ENCODE results near the gene ANKRD33B. TPM values are rescaled to one million over a fixed set of nuclear protein-coding genes. Genes with fewer than 3 reads are reported as not detected.
"Not testable (repeated sequence)": the region's sequence is repeated elsewhere in the genome, so short reads cannot be mapped to it uniquely, and the experiment has no call there.

Gene ANKRD33B
- total RNA-seq, 1 donor from 2014 or later = 0.84 TPM

DNA sequence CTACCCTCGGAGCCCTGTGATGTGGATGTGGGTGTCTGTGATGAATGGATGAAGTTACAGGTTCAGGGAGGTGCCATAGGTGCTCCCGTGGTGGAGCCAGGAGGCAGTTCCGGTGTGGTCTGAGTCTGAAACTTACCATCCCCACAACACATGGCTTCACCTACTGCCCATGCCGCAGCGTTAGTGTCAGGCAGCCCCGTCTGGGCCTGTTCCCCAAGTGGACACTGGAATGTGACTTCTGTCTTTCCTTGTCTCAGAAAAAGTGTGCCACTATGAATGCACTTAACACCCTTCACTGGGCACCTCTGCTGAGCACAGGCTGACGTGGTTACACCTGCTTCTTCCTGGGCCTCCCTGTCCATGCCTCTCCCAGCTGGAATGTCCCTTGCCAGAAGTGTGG lies 8.6 kb downstream of the ANKRD33B start:
- Mint-ChIP-seq H3K4me3 (no peak overlapping the region), H3K36me3 (ENCODE audit: low read depth) (no peaks in the 10 kb centered on the region), H3K27me3 (ENCODE audit: low read depth) (peaks cover 18% of the 10 kb centered on the region), H3K9me3 (no peaks in the 10 kb centered on the region), H3K4me1 (peaks cover 5% of the 10 kb centered on the region), H3K27ac (ENCODE audit: unreplicated experiment) (no peak overlapping the region)
- TF ChIP-seq, protein P1, sequence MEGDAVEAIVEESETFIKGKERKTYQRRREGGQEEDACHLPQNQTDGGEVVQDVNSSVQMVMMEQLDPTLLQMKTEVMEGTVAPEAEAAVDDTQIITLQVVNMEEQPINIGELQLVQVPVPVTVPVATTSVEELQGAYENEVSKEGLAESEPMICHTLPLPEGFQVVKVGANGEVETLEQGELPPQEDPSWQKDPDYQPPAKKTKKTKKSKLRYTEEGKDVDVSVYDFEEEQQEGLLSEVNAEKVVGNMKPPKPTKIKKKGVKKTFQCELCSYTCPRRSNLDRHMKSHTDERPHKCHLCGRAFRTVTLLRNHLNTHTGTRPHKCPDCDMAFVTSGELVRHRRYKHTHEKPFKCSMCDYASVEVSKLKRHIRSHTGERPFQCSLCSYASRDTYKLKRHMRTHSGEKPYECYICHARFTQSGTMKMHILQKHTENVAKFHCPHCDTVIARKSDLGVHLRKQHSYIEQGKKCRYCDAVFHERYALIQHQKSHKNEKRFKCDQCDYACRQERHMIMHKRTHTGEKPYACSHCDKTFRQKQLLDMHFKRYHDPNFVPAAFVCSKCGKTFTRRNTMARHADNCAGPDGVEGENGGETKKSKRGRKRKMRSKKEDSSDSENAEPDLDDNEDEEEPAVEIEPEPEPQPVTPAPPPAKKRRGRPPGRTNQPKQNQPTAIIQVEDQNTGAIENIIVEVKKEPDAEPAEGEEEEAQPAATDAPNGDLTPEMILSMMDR (conservative IDR thresholded peaks at IDR 0.05) = no peak
- no peak for DNase-seq (ENCODE audit: low read depth, low spot score)

DNA sequence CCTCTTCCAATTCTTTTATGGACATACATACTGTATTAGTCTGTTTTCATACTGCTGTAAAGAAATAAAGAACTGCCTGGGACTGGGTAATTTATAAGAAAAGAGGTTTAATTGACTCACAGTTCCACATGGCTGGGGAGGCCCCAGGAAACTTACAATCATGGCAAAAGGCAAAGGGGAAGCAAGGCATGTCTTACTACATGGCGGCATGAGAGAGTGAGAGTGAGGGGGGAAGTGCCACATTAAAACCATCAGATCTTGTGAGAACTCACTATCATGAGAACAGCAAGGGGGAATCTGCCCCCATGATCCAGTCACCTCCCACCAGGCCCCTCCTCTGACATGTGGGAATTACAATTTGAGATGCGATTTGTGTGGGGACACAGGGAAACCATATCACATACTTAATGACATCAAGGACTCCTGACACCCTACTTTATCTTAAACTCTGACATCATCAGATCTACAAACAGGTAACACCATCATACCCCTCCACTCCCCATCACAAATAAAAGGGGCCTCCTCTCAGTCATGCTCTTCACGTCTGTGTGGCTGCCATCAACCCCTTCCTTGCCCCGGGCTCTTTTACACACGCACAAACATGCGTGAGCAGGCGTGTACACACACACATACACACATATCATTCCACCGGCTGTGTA lies 9.7 kb downstream of the ANKRD33B start:
- Mint-ChIP-seq H3K4me1 (peaks cover 5% of the 10 kb centered on the region), H3K36me3 (ENCODE audit: low read depth) (no peaks in the 10 kb centered on the region), H3K27ac (ENCODE audit: unreplicated experiment) (no peak overlapping the region), H3K4me3 (no peak overlapping the region), H3K27me3 (ENCODE audit: low read depth) (peaks cover 17% of the 10 kb centered on the region), H3K9me3 (no peaks in the 10 kb centered on the region)
- DNase-seq (ENCODE audit: low read depth, low spot score) = no peak
- TF ChIP-seq, protein P1 (conservative IDR thresholded peaks at IDR 0.05) = no peak

DNA sequence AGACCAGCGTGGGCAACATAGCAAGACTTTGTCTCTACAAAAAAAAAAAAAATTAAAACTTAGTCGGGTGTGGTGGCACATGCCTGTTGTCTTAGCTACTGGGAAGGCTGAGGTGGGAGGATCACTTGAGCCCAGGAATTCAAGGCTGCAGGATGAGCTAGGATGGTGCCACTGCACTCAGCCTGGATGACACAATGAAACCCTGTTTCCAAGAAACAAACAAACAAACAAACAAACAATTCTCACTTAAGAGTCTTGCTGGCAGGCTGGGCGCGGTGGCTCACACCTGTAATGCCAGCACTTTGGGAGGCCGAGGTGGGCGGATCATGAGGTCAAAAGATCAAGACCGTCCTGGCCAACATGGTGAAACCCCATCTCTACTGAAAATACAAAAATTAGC lies 11.0 kb downstream of the ANKRD33B start:
- H3K9me3 Mint-ChIP-seq; H3K36me3 Mint-ChIP-seq (ENCODE audit: low read depth); H3K4me1 Mint-ChIP-seq; H3K27ac Mint-ChIP-seq (ENCODE audit: unreplicated experiment); H3K4me3 Mint-ChIP-seq; DNase-seq (ENCODE audit: low read depth, low spot score): not testable (repeated sequence)
- H3K27me3 Mint-ChIP-seq (ENCODE audit: low read depth) = peaks cover 25% of the 10 kb centered on the region

DNA sequence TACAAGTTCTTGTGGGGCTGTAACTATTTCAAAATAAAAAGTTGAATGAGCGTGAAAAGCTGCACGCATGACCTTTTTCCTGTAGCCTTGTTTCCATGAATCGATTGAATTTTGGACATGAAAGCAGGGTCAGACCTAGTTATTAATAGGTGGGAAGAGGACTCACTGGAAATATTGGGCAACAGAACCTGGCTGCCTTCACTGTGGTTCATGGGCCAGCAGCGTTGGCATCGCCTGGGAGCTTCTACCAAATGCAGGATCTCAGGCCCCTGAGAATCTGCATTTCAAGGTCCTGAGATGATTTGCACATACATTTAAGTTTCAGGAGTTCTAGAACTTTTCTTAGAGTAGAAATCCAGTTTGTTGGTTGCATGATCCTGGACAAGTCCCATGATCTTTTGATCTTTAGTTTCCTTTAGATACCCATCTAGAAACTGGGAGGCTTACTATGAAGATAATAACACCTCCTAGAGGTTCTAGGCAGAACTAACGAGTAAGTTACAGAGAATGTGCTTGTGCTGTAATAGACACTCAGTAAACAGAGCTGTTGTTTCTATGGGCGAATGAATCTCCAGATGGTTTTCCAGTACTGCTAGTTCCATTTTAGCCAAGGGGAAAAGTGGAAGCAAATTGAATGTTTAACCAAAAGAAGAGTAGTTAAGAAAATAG lies 12.4 kb downstream of the ANKRD33B start:
- H3K9me3 Mint-ChIP-seq = no peaks in the 10 kb centered on the region
- H3K27ac Mint-ChIP-seq (ENCODE audit: unreplicated experiment) = no peak overlapping the region
- DNase-seq (ENCODE audit: low read depth, low spot score) = no peak
- TF ChIP-seq, protein P1 (conservative IDR thresholded peaks at IDR 0.05) = no peak
- H3K4me1 Mint-ChIP-seq = peaks cover 5% of the 10 kb centered on the region
- H3K4me3 Mint-ChIP-seq = no peak overlapping the region
- peaks cover 37% of the 10 kb centered on the region for H3K27me3 Mint-ChIP-seq (ENCODE audit: low read depth)
- H3K36me3 Mint-ChIP-seq (ENCODE audit: low read depth) = no peaks in the 10 kb centered on the region

DNA sequence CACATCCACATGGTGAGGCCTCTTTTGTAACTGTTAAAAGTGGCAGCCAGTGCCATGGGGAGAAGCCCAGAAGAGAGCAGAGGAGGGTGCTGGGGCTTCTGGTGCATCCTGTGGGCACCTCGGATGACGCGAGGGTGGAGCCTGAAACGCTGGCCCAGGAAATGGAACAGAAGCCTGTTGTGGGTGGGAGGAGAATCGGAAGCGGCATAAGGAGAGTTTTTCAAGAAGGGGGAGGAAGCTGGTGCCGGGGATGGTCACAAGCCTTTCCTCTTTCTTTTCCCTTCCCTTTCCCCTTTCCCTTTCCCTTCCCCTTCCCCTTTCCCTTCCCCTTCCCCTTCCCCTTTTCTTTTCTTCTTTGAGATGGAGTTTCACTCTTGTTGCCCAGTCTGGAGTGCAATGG lies 12.9 kb downstream of the ANKRD33B start:
- no peak overlapping the region for H3K27ac Mint-ChIP-seq (ENCODE audit: unreplicated experiment)
- TF ChIP-seq, protein P1 (conservative IDR thresholded peaks at IDR 0.05) = no peak
- H3K4me3 Mint-ChIP-seq = no peak overlapping the region
- H3K36me3 Mint-ChIP-seq (ENCODE audit: low read depth) = no peaks in the 10 kb centered on the region
- H3K9me3 Mint-ChIP-seq = no peaks in the 10 kb centered on the region
- no peak for DNase-seq (ENCODE audit: low read depth, low spot score)
- peaks cover 5% of the 10 kb centered on the region for H3K4me1 Mint-ChIP-seq
- peaks cover 42% of the 10 kb centered on the region for H3K27me3 Mint-ChIP-seq (ENCODE audit: low read depth)

Measured in neural crest cell (in vitro differentiated cells).